ENCODE measurements around the gene LARP4B.

GRCh38 chr10:953836-954235 lies 22.3 kb upstream of the LARP4B start:
- TF ChIP-seq ZSCAN5A (tag by site-specific recombination; IDR thresholded peaks at IDR 0.05) (no peak), ZNF404 (tag by site-specific recombination; IDR thresholded peaks at IDR 0.05) (no peak), CTCF (tag by site-specific recombination; IDR thresholded peaks at IDR 0.05) (no peak), YY1 (tag by site-specific recombination; IDR thresholded peaks at IDR 0.05) (no peak)
